DMS79 treated with DMSO at 0.1 percent for 48 hours (cell line): ENCODE data around the gene XRCC5.

ENCODE experiments used
- DNase-seq: peaks from one replicate; lab custom pipeline; 2025; lab: John Stamatoyannopoulos, UW

Gene XRCC5

GRCh38 chr2:216159144-216159543 is 50.0 kb downstream of the XRCC5 start:
- no peak for DNase-seq

DNA sequence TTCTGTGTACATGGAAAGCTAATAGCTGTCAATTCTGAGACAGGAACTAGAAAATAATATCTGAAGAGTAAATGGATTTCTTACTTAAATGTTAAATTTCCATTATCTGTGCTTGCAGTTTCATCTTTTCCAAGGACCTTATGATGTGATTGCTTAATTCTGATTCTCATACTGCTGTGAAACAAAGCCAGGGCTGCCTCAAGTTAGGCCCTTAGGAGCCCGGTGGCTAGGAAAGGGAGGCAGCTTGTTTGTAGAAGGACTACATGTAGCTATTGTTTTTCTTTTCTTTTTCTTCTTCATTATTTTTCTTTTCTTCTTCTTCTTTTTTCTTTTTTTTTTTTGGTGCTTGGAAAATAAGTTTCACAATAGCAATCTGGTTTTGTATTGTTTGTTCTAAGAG is 50.5 kb downstream of the XRCC5 start:
- DNase-seq = no peak

- DNase-seq = no peak
Observed at GRCh38 chr2:216160786-216161185, 51.6 kb downstream of the XRCC5 start.

GRCh38 chr2:216161967-216162366 is 52.8 kb downstream of the XRCC5 start:
- DNase-seq = no peak

DNA sequence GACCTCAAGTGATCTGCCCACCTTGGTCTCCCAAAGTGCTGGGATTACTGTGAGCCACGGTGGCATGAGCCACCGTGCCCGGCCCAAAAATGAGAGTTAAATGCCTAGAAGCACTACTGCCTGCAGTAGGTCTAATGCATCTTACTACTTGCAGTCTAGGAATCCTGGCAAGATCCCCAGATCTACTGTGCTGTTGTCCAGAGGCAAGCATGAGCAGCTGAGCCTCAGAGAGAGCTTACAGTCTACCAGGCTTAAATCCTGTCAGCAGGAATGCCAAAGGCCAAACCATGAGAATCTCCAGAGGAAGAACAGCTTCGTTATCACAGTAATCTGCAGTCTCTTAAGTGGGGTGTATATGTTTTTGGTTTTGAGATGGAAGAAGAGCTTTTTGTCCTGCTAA is 54.4 kb downstream of the XRCC5 start:
- no peak for DNase-seq

DNA sequence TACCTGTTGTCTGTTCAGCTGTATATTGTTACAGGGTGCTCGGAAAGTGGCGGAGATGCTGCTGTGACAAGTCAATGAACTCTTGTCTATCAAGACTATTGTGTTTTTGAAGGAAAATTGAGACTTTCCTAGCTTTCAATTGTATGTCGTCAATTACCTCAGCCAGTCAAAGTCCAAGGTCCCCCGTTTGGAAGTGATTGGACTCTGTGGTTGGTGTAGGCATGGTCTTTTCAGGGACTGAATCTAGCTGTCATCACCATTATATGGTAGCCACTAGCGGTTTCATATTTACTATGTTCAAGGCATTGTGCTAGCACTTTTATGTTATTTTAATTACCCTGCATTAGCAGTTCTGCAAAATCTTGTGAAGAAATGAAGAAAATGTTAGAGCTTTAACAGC is 54.9 kb downstream of the XRCC5 start:
- no peak for DNase-seq

GRCh38 chr2:216164576-216164975 is 55.4 kb downstream of the XRCC5 start:
- no peak for DNase-seq

GRCh38 chr2:216165711-216166110 is 56.6 kb downstream of the XRCC5 start:
- no peak for DNase-seq

- DNase-seq = no peak
Observed at GRCh38 chr2:216169087-216169486, 59.9 kb downstream of the XRCC5 start.

DNA sequence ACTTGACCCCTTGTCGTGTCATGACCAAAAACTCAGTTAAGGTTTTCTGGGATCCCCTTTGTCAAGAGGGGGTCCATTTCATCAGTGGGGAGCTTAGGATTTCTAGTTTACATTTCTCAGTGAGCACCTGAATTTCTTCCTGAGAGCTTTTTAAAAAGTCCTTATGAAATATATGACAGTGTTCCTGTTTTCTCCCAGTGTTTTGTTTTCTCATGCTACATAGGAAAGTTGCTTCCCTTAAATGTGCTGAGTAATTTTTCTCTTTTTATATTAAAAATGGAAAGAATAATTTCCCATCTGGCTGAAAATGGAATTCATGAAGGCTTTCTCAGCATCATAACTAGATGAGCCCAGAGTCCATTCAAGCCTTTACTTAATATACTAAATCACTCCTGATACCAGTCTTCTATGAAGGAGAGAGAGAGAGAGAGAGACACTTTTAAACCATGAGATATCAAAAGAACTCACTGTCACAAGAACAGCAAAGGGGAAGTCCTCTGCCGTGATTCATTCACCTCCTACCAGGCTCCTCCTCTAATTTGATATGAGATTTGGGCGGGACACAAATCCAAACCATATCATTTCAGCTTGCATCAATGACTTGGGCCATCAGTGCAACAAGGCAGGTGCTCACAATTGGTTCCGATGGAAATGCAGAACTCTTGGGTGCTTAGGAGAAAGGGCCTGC is 61.1 kb downstream of the XRCC5 start:
- no peak for DNase-seq

DNA sequence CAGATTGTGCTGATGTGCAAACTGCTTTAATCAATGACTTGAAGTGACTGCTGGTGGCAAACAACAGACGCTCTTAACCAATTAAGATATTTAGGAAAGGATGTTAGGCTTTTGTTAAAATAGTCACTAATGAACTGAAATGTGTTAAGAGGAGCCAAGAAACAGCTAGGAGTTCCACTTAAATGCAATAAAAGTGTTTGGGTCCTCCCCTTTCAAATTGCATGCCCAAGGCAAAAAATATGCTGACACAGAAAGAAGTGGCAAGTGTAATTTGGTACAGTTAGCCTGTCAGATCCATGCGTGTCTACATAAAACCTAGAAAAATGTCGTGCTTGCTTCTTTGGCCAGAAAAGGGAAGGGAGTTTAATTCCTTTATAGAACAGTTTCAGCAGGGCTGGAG is 61.9 kb downstream of the XRCC5 start:
- DNase-seq = no peak

DNA sequence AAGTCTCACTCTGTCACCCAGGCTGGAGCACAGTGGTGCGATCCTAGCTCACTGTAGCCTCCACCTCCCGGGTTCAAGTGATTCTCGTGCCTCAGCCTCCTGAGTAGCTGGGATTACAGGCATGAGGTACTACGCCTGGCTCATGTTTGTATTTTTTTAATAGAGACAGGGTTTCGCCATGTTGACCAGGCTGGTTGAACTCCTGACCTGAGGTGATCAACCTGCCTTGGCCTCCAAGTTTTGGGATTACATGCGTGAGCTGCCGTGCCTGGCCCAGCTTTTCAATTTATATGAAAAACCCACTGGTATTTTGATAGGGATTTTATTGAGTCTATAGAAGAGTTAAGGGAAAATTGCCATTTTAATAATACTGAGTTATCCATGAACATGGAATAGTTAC is 63.3 kb downstream of the XRCC5 start:
- DNase-seq = no peak

DNA sequence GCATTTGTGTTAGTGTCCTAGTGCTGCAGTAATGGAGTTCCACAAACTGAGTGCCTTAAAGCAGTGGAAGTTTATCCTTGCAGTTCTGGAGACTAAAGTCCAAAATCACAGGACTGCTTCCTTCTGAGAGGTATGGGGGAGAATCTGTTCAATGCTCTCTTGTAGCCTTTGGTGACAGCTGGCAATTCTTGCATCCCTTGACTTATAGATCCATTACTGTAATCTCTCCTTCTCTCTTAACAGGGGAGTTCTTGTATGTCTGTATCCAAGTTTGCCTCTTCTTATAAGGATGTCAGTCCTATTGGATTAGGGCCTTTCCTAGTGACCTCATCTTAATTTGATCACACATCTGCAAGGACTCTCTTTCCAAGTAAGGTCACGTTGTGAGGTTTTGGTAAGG is 69.9 kb downstream of the XRCC5 start:
- DNase-seq = no peak

GRCh38 chr2:216181351-216181750 is 72.2 kb downstream of the XRCC5 start:
- DNase-seq = no peak

GRCh38 chr2:216181953-216182461 is 72.9 kb downstream of the XRCC5 start:
- DNase-seq = no peak

- DNase-seq = no peak
Observed at GRCh38 chr2:216183462-216183861, 74.3 kb downstream of the XRCC5 start.

DNA sequence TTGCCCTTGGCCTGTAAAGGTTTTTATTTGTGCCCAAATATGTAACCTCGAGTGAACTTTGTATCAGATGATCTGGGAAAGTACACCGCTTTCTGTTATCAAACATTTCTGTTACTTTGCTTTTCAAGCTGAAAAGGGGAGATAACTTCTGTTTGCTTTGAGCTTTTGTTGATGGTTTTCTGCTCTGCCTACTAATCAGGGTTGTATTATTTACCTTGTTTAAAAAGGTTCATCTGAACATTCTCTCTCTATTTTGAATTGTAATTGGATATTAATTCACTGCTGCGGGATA is 79.4 kb downstream of the XRCC5 start:
- no peak for DNase-seq

GRCh38 chr2:216188956-216189355 is 79.8 kb downstream of the XRCC5 start:
- DNase-seq = no peak

DNA sequence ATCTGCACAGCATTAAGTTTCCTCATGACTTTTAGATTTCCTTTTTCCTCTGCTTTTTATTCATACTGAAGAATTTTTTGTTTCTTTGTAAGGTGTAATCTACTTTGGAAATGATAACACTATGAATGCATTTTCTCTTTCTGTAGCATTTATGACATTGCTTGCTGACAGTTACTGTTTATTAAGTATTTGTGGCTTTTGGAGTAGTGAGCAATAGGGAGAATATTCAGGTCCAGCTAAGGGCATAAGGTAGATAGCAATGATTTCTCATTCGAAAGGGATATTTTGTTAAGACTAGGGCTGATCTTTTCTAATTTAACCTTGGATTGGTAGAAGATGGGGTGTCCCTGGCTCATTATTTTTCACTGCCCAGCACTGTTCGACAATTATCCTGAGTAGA is 80.3 kb downstream of the XRCC5 start:
- no peak for DNase-seq

DNA sequence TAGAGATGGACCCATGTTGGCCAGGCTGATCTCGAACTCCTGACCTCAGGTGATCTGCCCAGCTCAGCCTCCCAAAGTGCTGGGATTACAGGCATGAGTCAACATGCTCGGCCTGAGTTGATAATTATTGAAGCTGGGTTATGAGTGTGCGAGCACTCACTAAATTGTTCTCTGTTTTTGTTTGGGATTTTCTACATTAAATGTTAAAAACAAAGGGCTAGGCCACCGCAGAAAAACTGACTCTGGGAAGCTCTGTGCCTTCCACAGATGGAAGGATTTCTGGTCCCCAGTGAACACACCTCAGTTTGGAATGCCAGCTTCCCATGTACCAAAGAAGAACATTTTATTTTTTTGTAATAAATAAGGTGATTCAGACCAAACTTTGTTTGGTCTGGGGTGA is 83.0 kb downstream of the XRCC5 start:
- no peak for DNase-seq

DNA sequence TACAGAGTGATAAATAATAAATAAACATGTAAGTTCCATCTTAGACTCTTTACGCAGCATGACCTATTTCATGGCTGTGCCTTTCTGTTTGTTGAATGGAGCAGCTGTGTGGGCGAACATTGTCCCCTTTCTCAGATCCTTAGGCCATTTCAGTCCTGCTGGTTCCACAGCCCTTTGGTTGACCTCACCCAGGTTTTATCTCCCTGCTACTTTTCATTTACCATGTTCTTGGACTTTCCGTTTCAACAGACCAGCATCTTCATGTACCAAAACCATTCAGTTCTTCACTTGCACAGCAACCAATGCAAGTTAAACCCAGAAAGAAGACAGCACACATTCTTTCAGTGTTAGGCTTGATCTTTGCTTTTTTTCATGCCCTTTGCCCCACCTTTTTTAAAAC is 83.8 kb downstream of the XRCC5 start:
- no peak for DNase-seq

DNA sequence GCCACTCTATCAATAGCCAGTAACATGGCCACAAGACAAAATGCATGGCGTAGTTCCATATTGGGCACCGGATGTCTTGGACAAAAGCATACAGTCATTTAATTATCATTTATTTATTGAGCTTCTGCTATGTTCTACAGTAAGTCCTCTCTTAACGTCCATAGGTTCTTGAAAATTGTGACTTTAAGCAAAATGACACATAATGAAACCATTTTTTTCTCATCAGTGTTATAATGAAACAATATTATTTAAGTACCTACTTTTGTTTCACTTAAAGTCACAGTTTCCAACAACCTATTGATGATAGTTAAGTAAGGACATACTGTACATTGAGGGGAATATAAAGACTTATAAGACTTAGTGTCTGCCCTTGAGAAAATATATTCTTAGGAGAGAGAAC is 84.9 kb downstream of the XRCC5 start:
- DNase-seq = no peak

DNA sequence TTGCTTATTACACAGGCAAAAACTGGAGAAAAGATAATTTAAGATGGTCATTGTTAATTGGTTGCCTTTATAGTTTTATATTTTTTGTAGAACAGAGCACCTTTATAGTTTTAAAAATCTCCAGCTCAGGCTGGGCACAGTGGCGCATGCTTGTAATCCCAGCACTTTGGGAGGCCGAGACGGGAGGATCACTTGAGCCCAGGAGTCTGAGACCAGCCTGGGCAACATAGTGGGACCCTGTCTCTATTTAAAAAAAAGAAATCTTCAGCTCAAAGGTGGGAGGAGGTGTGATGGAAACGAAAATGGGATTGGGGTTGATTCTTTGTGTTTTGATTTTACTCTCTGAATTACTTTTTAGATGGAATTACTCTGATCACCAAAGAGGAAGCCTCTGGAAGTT is 85.4 kb downstream of the XRCC5 start:
- DNase-seq = no peak

DNA sequence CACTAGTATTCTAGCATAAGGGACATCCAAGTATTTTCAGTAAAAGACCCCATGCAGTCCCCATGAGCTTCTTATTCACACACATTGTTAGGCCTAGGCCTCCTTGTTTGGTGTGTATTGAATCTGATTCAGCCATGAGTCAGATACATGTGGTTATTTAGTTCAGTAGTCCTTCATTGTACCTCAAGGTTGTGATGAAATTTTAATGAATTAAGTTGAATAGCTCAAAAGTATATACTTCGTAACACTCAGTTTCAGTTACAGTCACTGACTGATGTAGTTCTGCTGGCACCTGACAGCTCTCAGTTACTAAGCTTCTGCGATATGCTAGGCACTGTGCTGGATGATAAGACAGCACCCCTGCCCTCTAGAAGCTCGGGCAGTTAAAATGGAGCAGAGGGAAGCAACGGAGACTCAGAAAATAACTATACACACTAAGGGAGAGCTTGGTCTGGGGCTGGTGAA is 86.4 kb downstream of the XRCC5 start:
- DNase-seq = no peak
